ACC112 (cell line): Measurements from ENCODE around the gene ADH5.
"Not testable (repeated sequence)": the region's sequence is repeated elsewhere in the genome, so short reads cannot be mapped to it uniquely, and the experiment has no call there.

ENCODE experiments used
- H2AFZ ChIP-seq: fragments of 200-600 bp; sonication (generic); one replicate; pipeline ENCODE4 v1.6.0; 2017; ENCODE audit warnings: antibody characterized with exemption, low read length; ENCODE audit not compliant: unreplicated experiment
- H3K27ac ChIP-seq: fragments of 200-600 bp; sonication (generic); 2 replicates; pipeline ENCODE4 v1.5.1; 2014; ENCODE audit warnings: low read depth, mild to moderate bottlenecking, antibody characterized with exemption, low read length, moderate library complexity
- H3K27me3 ChIP-seq: fragments of 200-600 bp; sonication (generic); 2 replicates; pipeline ENCODE4 v1.6.1; 2014; ENCODE audit warnings: mild to moderate bottlenecking, antibody characterized with exemption, low read length, moderate library complexity, mixed read lengths; ENCODE audit not compliant: insufficient read depth
- H3K36me3 ChIP-seq: fragments of 200-600 bp; sonication (generic); 2 replicates; pipeline ENCODE4 v1.6.1; 2016; ENCODE audit warnings: mild to moderate bottlenecking, antibody characterized with exemption, low read length, moderate library complexity, mixed read lengths; ENCODE audit not compliant: insufficient read depth
- H3K4me1 ChIP-seq: fragments of 200-600 bp; sonication (generic); one replicate; pipeline ENCODE4 v1.6.1; 2016; ENCODE audit warnings: low read length, mixed read lengths; ENCODE audit not compliant: insufficient read depth, unreplicated experiment, control insufficient read depth
- H3K4me3 ChIP-seq: fragments of 200-600 bp; sonication (generic); 2 replicates; pipeline ENCODE4 v1.5.1; 2014; ENCODE audit warnings: mild to moderate bottlenecking, low read depth, low read length
- H3K79me2 ChIP-seq: fragments of 200-600 bp; sonication (generic); one replicate; pipeline ENCODE4 v1.6.0; 2016; ENCODE audit warnings: low read length; ENCODE audit not compliant: control insufficient read depth, unreplicated experiment, insufficient read depth

The ADH5 gene

GRCh38 chr4:99029852-99030251, 58.7 kb downstream of the ADH5 start:
- H3K27me3 ChIP-seq: no peaks in the 10 kb centered on the region
- no peak overlapping the region for H2AFZ ChIP-seq
- H3K36me3 ChIP-seq: peaks cover 12% of the 10 kb centered on the region
- peaks cover 43% of the 10 kb centered on the region for H3K79me2 ChIP-seq
- no peak overlapping the region for H3K27ac ChIP-seq
- H3K4me3 ChIP-seq: no peak overlapping the region
- H3K4me1 ChIP-seq: peaks cover 9% of the 10 kb centered on the region

GRCh38 chr4:99029018-99029735, 59.4 kb downstream of the ADH5 start:
- H3K27me3 ChIP-seq: no peaks in the 10 kb centered on the region
- peaks cover 9% of the 10 kb centered on the region for H3K4me1 ChIP-seq
- H3K27ac ChIP-seq: no peak overlapping the region
- H3K36me3 ChIP-seq: peaks cover 8% of the 10 kb centered on the region
- peaks cover 48% of the 10 kb centered on the region for H3K79me2 ChIP-seq
- no peak overlapping the region for H3K4me3 ChIP-seq
- no peak overlapping the region for H2AFZ ChIP-seq

DNA sequence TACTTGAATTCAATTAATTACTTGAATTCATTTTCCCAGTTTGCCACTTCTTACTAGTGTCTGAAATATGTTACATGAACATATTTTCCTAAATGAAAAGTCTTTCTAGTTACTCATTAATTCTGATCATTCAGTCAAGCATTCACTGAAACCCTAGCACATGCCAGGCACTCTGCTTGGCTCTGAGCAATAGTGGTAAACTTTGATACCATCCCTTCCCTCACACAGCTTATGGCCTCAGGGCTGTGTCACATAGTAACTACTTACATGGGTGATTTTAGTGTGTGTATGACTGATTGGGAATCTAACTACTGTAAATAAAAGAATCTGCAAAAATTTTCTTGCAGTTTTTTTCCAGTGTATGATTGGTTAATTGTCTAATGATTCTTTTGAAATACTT, 60.4 kb downstream of the ADH5 start:
- Histone ChIP-seq H3K4me3 (no peak overlapping the region), H2AFZ (no peak overlapping the region), H3K27ac (no peak overlapping the region), H3K4me1 (peaks cover 9% of the 10 kb centered on the region), H3K79me2 (peaks cover 58% of the 10 kb centered on the region), H3K36me3 (peaks cover 6% of the 10 kb centered on the region; the same call in 1 of the 2 replicates), H3K27me3 (no peaks in the 10 kb centered on the region)

GRCh38 chr4:99027304-99027703, 61.3 kb downstream of the ADH5 start:
- H3K27ac ChIP-seq: no peak overlapping the region
- H3K79me2 ChIP-seq: peaks cover 66% of the 10 kb centered on the region
- H3K27me3 ChIP-seq: no peaks in the 10 kb centered on the region
- H3K36me3 ChIP-seq: peaks cover 6% of the 10 kb centered on the region; the same call in 1 of the 2 replicates
- H3K4me1 ChIP-seq: peaks cover 9% of the 10 kb centered on the region
- no peak overlapping the region for H3K4me3 ChIP-seq
- H2AFZ ChIP-seq: no peak overlapping the region

GRCh38 chr4:99025506-99025905, 63.1 kb downstream of the ADH5 start:
- Histone ChIP-seq H3K27ac (no peak overlapping the region), H3K4me1 (peaks cover 9% of the 10 kb centered on the region), H3K79me2 (peaks cover 77% of the 10 kb centered on the region), H3K27me3 (no peaks in the 10 kb centered on the region), H2AFZ (no peak overlapping the region), H3K36me3 (peaks cover 8% of the 10 kb centered on the region; the same call in 1 of the 2 replicates), H3K4me3 (no peak overlapping the region)

GRCh38 chr4:99024481-99025275, 63.9 kb downstream of the ADH5 start:
- H3K27me3 ChIP-seq: no peaks in the 10 kb centered on the region
- peaks cover 11% of the 10 kb centered on the region for H3K36me3 ChIP-seq
- peaks cover 9% of the 10 kb centered on the region for H3K4me1 ChIP-seq
- H3K27ac ChIP-seq: no peak overlapping the region
- H3K4me3 ChIP-seq: no peak overlapping the region
- no peak overlapping the region for H2AFZ ChIP-seq
- H3K79me2 ChIP-seq: peaks cover 79% of the 10 kb centered on the region

DNA sequence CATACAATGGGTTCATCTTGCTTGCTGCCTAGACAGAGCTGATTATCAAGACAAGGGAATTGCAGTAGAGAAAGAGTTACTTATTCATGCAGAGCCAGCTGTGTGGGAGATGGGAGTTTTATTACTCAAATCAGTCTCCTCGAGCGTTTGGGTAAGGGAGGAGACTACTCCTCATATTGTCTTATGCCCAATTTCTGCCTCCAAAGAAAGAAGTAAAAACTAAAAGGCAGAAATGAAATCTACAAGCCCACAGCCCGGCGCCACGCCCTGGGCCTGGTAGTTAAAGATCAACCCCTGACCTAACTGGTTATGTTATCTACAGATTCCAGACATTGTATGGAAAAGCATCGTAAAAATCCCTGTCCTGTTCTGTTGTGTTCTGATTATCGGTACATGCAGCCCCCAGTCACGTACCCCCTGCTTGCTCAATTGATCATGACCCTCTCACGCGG, 64.8 kb downstream of the ADH5 start:
- not testable (repeated sequence) for H3K4me3 ChIP-seq, H2AFZ ChIP-seq, H3K4me1 ChIP-seq

GRCh38 chr4:99022566-99022965, 66.0 kb downstream of the ADH5 start:
- Histone ChIP-seq H3K79me2 (peaks cover 84% of the 10 kb centered on the region), H3K36me3 (peaks cover 26% of the 10 kb centered on the region), H2AFZ (no peak overlapping the region), H3K4me3 (no peak overlapping the region), H3K4me1 (no peaks in the 10 kb centered on the region), H3K27ac (no peak overlapping the region), H3K27me3 (no peaks in the 10 kb centered on the region)

More for the DNA sequence above, 64.8 kb downstream of the ADH5 start:
- not testable (repeated sequence) for H3K27me3 ChIP-seq, H3K27ac ChIP-seq
- Histone ChIP-seq H3K79me2 (peaks cover 84% of the 10 kb centered on the region), H3K36me3 (peaks cover 20% of the 10 kb centered on the region)

GRCh38 chr4:99021386-99021785, 67.2 kb downstream of the ADH5 start:
- H3K27ac ChIP-seq: no peak overlapping the region
- H3K36me3 ChIP-seq: peaks cover 26% of the 10 kb centered on the region
- H3K27me3 ChIP-seq: no peaks in the 10 kb centered on the region
- H3K4me3 ChIP-seq: no peak overlapping the region
- no peak overlapping the region for H2AFZ ChIP-seq
- H3K4me1 ChIP-seq: no peaks in the 10 kb centered on the region
- peaks cover 85% of the 10 kb centered on the region for H3K79me2 ChIP-seq
